Right ventricle myocardium superior (tissue), 1 donor: ENCODE measurements around the gene B4GALNT1. TPM values are rescaled to one million over a fixed set of nuclear protein-coding genes. Genes with fewer than 3 reads are reported as not detected.
"Not testable (repeated sequence)": the region's sequence is repeated elsewhere in the genome, so short reads cannot be mapped to it uniquely, and the experiment has no call there.

ENCODE experiments used
- ATAC-seq: fragments of 200-7000 bp; cut with Tn5 transposase; one replicate; pipeline ENCODE4 v1.9.1; 2020; ENCODE audit warnings: mild to moderate bottlenecking; ENCODE audit not compliant: poor library complexity
- DNase-seq: peaks from one replicate; pipeline ENCODE4 v3.0.0-alpha.2; 2020
- intact Hi-C: fragments of 100-400 bp; cut with DNase I; formaldehyde crosslinking; loops from one replicate; pipeline ENCODE4 v1.11.2; 2022
- total RNA-seq: library from RNA; stranded (reverse); fragmentation: NEBNext Ultra II Directional; extraction: Animal tissue kit (Norgen Biotek cat#: 25700); gene quantifications from one replicate; pipeline ENCODE4 v1.2.1, GENCODE V29; 2021
- donor health status: DM: no; HTN: yes; CAD: no; lungs with severe emphysema.

Gene B4GALNT1
- total RNA-seq, 1 donor from 2014 or later: 5.6 TPM

DNA sequence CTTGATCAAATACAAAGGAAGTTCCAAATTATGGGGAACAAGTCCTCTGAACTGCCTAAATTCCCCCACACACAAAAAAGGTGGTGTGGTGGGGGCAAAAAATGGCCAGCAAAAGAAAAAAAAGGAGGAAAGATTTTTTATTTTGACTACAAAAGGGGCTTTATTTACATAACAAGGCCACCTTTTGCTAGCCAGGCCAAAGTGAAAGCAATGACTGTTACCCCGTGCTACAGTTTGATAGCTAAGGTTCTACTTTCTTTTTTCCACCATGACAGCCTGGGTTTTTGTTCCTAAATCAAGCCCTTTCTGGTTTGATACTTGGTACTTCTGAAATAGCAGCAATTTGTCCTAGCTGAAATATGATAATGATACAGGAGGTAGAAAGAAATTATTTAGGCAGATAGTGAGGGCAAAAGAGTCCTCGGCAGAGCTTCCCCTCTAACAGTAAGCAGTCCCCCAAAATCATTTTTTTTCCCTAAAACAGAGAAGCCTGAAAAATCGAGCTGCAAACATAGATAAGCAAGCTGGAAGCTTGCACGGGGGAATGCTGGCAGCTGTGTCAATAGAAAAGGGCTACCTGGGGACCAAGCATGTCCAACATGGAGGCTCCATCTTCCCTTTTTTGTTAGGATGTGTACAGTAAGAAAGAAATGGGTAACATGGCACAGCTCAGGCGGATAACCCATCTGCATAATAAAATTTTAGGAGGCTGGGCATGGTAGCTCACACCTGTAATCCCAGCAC lies 8.9 kb upstream of the B4GALNT1 start:
- intact Hi-C loops: no loop called here
- DNase-seq: no peak
- ATAC-seq: no peak

DNA sequence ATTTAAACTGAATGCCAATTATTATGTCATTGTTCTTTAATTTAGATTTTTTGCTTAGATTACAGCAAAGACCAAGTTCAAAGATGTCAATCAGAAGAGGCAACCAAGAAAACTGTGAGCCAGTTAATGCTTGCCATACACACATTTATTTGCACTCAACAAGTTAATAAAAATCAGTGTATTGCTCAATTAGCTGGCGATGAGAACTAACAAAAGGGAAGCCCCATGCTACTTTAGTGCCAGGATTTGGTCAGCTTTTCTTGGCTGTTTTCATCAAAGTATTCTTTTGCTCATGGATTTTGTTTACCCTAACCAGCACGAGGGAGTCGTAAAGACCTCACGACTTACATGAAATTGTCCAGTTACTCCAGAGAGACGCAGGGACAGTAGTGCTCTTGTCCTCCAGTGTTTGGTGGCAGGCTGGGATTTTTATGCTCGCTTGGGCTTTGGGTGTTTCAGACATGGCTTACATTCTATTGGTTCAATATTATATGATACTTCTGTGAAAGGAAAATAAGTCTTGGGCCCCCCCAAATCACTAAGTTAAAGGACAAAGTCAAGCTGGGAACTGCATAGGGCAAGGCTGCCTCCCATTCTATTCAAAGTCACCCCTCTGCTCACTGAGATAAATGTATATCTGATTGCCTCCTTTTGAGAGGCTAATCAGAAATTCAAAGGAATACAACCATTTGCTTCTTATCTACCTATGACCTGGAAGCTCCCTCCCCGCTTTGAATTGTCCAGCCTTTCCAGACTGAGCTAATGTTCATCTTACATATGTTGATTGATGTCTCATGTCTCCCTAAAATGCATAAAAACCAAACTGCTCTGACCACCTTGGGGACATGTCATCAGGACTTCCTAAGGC lies 7.4 kb upstream of the B4GALNT1 start:
- DNase-seq (no peak), ATAC-seq (no peak)
- intact Hi-C loops: no loop called here

DNA sequence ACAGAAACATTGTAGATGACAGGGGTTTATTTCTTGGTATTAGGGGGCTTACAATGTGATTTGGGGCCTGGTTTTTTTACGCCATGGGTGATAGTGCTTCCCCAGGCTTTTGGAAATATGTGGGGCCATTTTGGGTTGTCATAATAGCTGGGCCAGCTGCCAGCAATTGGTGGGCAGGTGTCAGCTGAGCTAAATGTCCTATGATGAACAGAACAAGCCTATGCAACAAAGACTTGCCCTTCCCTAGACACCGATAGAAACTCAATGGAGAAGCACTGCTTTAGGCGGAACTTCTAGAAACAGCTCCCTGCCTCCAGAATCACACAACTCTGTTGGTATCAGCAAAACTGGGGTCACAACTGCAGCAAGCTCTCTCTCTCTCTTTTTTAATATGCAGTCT lies 5.1 kb upstream of the B4GALNT1 start:
- DNase-seq (no peak), ATAC-seq (no peak)
- intact Hi-C loops: no loop called here

DNA sequence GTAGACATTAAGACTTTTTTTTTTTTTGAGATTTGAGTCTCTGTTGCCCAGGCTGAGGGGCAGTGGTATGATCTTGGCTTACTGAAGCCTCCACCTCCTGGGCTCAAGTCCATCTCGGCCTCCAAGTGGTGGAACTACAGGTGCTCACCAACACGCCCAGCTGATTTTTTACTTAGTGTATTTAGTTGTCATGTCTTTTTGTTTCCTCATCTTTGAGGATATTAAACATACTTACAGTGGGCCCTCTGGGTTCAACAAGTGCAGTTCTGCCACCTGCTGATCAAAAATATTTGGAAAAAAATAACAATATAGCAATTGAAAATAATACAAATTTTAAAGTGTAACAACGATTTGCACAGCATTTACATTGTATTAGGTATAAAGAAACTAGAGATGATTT lies 4.4 kb upstream of the B4GALNT1 start:
- ATAC-seq: no peak
- intact Hi-C loops: no loop called here
- no peak for DNase-seq

DNA sequence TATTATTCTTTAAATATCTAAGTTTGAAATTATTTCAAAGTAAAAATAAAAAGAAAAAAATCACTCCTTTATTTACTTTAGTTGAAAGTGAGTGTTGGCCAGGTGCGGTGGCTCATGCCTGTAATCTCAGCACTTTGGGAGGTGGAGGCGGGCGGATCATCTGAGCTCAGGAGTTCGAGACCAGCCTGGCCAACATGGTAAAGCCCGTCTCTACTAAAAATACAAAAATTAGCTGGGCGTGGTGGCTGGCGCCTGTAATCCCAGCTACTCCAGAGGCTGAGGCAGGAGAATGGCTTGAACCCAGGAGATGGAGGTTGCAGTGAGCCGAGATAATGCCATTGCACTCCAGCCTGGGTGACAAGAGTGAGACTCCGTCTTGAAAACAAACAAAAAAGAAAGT lies 3.7 kb upstream of the B4GALNT1 start:
- DNase-seq, intact Hi-C loops, ATAC-seq: not testable (repeated sequence)

DNA sequence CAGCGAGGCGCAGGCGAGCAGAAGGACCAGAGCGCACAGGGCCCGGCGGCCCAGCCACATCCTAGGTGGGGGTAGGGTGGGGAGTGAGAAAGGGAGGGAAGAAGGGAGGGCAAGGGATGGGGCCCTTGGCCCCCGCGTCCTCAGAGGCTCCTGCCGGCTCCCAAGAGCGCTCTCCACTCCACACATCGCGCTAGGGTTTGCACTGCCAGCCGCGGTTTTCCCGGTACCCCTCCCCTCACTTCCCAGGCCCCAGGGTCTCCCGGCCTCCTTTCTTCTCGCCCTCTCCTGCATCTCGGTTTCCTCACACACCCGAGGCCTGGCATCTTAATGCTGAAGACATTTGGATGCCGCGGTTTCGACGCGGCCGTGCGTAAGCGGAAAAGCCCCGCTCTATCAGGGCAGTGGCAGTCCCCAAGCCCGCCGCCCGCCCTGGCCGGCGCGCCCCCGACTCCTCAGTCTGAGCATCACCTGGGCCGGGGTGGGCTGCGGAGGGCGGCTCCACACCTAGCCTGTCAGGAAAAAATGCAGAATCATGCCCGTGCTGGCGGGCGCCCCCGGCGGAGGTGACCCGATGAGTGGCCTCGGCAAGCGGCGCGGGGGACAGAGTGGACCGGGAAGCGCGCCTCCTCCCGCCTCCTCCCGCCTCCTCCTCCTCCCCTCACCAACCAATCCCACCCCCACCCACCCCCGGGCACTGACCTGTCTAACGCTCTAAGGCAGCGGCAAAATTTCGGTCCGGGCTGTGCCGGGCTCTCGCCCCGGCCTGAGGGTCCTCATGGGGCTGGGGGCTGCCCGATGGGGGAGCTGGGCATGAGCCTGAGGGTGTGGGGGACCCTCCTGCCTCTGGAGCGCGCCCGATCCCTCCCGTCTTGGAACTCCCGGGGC lies 686 bp downstream of the B4GALNT1 start:
- intact Hi-C loops: no loop called here
- DNase-seq: no peak
- peak; percentile 64 for ATAC-seq

DNA sequence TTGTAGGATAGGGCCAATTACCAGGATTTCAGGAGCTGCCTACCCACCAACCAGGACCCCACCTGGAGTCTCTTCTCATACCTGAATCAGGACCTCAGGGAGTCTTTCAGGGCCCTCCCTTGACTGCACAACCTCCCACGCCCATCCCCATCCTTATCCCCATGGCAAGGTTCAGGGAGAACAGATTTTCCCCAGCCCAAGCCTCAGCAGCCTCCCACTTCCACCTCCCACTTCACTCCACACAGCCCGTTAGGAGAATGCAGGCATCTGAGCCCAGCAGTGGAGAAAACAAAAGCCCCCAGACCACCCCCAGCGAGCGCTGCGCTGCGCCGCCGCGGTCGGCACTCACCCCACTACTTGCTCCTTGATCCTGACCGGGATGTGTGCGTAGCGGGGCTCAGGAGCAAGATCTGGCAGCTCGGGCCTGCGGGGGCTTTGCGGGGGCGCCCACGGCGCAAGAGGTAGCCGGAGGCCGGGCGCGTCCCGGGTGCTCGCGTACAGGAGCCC lies 1.4 kb downstream of the B4GALNT1 start:
- DNase-seq (no peak), ATAC-seq (no peak)
- intact Hi-C loops: no loop called here

DNA sequence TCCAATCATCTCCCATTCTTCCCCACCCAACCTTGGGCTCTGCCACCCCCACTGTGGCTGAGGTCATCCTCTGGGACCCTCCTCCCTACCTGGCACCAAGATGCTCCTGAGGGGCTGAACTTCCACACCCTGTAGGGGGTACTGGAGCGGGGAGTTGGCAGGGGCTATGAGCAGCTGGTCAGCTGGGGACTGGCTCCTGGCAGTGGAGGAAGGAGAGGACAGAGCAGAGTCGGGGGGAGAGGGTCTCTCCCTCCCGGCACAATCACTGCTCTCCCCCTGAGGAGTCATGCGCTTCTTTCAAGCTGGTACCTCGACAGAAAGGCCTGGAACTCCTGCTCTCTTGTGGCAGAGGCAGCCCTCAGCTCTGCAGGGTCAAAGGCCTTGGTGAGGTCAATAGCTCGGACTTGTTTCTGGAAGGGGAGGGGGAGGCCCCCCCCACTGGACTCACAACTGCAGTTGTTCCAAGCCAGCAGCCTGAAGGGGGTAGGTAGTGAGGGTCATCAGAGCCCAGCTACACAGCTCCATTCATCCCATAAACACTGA lies 2.0 kb downstream of the B4GALNT1 start:
- no peak for DNase-seq
- intact Hi-C loops: no loop called here
- ATAC-seq: no peak

DNA sequence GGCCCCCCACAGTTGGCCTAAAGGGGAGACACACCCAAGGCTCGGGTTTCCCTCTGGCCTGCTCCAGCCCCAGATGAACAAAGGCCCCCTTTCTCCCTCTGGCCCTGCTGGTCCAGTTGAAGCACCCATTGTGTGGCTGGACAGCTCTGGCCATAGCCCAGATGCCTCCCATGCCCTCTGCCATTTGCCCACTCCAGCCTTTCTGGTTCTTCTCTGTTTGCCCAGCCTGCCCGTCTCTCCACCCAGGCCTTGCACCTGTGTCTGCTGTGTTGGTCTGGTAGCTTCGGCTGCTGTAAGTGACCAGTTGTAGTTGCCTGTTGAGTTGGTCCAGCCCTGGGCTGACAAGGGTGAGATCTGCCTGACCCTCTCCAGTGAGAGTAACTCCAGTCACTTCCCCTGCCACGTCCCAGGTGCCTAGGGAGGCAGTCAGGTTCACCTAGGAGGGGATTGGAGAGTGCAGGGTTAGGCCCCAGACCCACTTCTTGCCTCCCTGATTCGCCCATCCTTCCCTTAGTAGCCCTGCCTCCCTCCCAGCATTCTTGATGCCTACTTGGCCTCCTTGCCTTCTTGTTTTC lies 3.0 kb downstream of the B4GALNT1 start:
- DNase-seq (no peak), ATAC-seq (no peak)
- intact Hi-C loops: loop anchor here (10.0 kb wide), 1 partner anchor 155 kb away; the partner anchor contains the start of gene ARHGAP9

DNA sequence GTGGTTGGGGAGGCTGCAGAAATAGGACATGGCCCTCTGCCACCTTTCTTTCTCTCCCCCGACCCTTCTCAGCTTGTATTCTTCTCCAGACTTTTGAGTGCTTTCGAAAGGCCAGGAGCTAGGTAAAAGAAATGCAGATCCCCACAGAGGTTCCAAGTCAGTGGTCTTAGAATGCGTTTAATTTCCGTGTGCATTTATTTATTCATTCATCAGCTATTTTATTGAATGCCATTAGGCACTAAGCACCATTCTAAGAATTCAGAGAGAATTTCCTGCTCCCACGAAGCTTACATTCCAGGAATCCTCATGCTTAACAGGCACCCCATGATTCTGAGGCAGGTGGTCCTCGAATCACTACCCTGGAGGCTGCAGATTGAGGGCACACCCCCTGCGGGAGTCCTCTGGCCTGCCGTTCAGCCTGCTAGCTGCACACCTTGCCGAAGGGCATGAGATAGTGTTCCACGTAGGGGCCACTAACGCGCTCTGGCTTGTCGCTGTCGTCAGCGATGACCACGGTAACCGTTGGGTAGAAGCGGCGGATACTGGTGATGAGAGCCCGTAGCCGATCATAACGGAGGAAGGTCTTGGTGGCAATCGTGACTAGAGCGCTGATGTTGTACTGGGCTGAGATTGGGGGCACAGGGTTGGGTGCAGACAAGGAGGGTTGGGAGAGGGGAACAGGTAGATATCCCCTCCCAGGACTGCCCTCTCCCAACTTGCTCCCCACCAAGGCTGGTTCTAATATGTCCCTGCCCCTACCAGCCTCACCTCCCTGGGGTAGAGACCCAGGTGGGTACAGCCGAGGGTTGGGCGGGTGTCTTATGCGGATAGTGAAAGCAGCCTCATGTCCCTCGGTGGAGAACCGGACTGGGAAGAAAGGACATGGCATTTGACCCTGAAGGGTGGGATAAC lies 4.5 kb downstream of the B4GALNT1 start:
- intact Hi-C loops: loop anchor here (10.0 kb wide), 1 partner anchor 154 kb away; the partner anchor contains the start of gene ARHGAP9
- no peak for DNase-seq

DNA sequence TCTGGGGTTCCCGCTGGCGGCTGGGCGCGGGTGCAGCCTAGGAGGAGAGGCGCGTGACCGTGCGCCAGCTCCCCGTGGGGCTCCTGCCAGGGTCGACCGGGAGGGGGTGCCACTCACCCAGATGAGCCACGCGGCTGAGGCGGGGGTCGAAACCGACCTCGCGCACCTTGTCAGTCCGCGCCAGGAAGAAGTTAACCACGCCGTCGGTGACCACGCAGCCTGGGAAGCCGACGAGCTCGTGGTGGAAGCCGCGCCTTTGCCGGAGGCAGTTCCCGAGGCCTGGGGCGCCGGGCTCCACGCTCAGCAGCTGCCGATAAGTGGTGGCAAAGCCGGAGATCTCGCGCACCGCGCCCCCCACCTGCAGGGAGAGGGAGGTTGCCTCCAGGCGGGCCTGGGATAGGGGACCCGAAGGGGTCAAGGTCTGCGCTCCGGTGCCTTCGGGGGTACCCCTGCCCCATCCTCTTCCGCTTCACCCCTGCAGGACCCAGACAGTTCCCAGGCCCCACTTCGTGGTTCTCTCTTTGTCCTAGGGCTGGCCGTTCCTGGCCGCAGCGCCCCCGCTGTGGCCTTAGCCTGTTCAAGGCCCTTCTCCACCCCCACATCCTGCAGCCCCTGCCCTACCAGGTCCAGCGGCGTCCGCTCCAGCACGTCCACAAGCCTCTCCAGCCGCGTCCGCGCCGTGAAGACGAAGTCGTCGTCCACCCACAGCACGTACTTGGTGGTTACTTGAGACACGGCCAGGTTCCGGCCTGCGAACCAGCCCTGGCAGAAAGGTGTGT lies 5.3 kb downstream of the B4GALNT1 start:
- no peak for DNase-seq
- intact Hi-C loops: loop anchor here (10.0 kb wide), 1 partner anchor 153 kb away; the partner anchor contains the start of gene ARHGAP9
- ATAC-seq: no peak

More for the DNA sequence above, 4.5 kb downstream of the B4GALNT1 start:
- no peak for ATAC-seq

DNA sequence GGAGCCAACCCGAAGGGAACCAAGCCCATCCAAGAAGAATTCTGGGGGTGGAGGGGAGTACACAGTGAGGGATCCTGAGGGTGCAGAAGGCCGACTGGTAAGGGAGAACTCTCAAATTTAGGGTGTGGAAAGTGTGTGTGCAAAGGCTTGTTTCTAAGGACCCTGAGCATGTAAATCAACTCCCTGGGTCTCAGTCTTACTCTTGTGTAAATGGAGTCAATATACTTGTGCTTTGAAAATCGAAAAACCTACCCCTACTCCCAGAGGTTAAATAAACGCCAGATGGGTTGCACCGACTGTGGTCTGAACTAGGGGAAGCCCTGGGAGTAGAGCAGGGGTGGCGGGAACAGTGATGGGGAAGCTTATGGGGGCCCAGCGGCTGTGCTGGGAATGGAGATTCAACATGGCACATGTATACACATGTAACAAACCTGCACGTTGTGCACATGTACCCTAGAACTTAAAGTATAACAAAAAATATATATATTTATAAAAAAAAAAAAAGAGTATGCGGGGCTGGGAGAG lies 6.0 kb downstream of the B4GALNT1 start:
- ATAC-seq (no peak), DNase-seq (no peak)
- intact Hi-C loops: loop anchor here (10.0 kb wide), 1 partner anchor 152 kb away; the partner anchor contains the start of gene ARHGAP9

DNA sequence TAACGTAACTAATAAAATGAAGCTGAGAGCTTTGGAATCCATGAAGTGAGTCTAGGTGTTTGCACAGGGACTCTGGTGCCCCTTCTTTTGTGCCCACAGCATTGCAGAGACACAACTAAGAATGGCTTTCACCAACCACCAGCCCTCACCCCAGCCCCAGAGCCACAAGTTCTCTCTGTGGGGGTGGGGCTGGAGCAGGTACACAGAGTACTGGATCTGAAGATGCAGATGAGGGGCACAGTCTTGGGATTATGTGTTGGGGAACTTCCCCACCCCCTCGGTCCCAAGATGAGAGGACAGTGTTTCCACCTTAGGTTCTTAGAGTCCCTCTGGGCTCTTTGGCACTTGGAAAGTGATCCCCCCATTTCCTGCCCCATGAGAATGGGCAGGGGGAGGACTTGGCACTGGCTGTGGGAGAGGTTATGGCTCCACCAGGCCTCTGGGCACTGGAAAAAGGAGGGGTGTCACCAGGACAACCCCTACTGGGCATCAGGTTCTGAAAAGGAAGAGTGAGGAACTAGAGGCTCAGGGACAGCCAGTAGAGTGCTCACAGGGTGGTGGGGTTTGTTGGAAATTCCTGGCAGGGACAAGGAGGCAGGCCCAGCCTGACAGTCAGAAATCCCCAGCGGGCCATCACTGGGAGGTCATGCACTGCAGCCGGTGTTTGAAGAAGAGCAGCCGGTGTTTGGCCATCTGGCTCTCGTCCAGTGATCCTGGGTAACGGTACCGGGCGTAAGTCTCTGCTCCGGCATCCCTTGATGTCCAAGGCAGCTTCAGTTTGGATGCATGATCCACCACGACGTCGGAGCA lies 6.7 kb downstream of the B4GALNT1 start:
- ATAC-seq (no peak), DNase-seq (no peak)
- intact Hi-C loops: loop anchor here (10.0 kb wide), 1 partner anchor 152 kb away; the partner anchor contains the start of gene ARHGAP9

DNA sequence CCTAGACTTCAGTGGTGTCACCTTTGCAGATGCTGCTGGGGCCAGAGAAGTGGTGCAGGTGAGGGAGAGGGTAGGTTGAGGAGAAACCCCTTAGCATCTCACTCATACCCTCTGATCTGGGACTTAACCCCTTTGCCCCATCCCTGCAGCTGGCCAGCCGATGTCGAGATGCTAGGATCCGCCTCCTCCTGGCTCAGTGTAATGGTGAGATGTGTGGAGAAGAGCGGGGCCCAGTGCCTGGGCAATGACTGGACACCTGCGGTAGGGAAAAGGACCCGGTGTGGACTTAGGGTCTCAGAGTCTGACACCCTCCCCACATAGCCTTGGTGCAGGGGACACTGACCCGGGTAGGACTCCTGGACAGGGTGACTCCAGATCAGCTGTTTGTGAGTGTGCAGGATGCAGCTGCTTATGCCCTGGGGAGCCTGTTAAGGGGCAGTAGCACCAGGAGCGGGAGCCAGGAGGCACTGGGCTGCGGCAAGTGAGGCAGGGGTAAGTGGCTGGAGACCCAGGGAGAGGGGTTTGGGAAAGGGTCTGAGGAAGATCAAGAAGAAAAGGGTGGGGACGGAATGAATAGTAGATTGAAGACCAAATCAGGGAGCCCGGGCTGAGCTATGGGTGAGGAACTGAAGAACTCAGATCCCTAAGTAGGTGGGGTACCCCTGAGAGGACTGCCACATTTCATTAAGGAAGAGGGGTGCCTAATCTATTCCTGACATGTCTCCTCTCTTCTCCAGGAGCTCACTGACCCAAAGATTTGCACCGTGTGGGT lies 7.6 kb downstream of the B4GALNT1 start:
- DNase-seq (no peak), ATAC-seq (no peak)
- intact Hi-C loops: loop anchor here (2.0 to 10.0 kb wide), 2 partner anchors 45 to 151 kb away; partner anchors contain the start of gene ARHGAP9
